ENCODE results near the gene TMEM132D. TPM values are rescaled to one million over a fixed set of nuclear protein-coding genes. Genes with fewer than 3 reads are reported as not detected.

The TMEM132D gene
- polyA plus RNA-seq, 1 experiment = 0.02 TPM

GRCh38 chr12:129378496-129378895, 525.3 kb downstream of the TMEM132D start:
- TF ChIP-seq CTCF (IDR thresholded peaks at IDR 0.05; ENCODE audit: insufficient read depth, low read depth, low read length) = no peak
- DNase-seq (ENCODE audit: low read depth) = no peak
- Histone ChIP-seq H3K36me3 (ENCODE audit: control insufficient read depth, insufficient read depth, low read length) (no peaks in the 10 kb centered on the region), H3K4me3 (ENCODE audit: low read depth, low read length) (no peak overlapping the region), H3K27me3 (ENCODE audit: control insufficient read depth, insufficient read depth, low read length) (no peaks in the 10 kb centered on the region)
- ChIA-PET POLR2A (no interaction called here), CTCF (no interaction called here)

- no peak for TF ChIP-seq CTCF (IDR thresholded peaks at IDR 0.05; ENCODE audit: insufficient read depth, low read depth, low read length)
- H3K27me3 ChIP-seq (ENCODE audit: control insufficient read depth, insufficient read depth, low read length) = no peaks in the 10 kb centered on the region
- CTCF ChIA-PET = no interaction called here
- H3K36me3 ChIP-seq (ENCODE audit: control insufficient read depth, insufficient read depth, low read length) = no peaks in the 10 kb centered on the region
- no peak for DNase-seq (ENCODE audit: low read depth)
- POLR2A ChIA-PET = no interaction called here
- H3K4me3 ChIP-seq (ENCODE audit: low read depth, low read length) = no peak overlapping the region
Measured at GRCh38 chr12:129373746-129374145, 530.1 kb downstream of the TMEM132D start.

GRCh38 chr12:129372876-129373275, 530.9 kb downstream of the TMEM132D start:
- H3K36me3 ChIP-seq (ENCODE audit: control insufficient read depth, insufficient read depth, low read length) = no peaks in the 10 kb centered on the region
- CTCF ChIA-PET = no interaction called here
- TF ChIP-seq CTCF (IDR thresholded peaks at IDR 0.05; ENCODE audit: insufficient read depth, low read depth, low read length) = no peak
- POLR2A ChIA-PET = no interaction called here
- H3K27me3 ChIP-seq (ENCODE audit: control insufficient read depth, insufficient read depth, low read length) = no peaks in the 10 kb centered on the region
- no peak overlapping the region for H3K4me3 ChIP-seq (ENCODE audit: low read depth, low read length)
- no peak for DNase-seq (ENCODE audit: low read depth)

- no peak overlapping the region for H3K4me3 ChIP-seq (ENCODE audit: low read depth, low read length)
- ChIA-PET POLR2A (no interaction called here), CTCF (interaction anchor here (0.8 kb wide), 1 partner anchor 19 kb away, joined by 3 read pairs; no protein-coding TSS in a partner anchor)
- no peaks in the 10 kb centered on the region for H3K36me3 ChIP-seq (ENCODE audit: control insufficient read depth, insufficient read depth, low read length)
- H3K27me3 ChIP-seq (ENCODE audit: control insufficient read depth, insufficient read depth, low read length) = no peaks in the 10 kb centered on the region
- DNase-seq (ENCODE audit: low read depth) = no peak
- TF ChIP-seq CTCF (IDR thresholded peaks at IDR 0.05; ENCODE audit: insufficient read depth, low read depth, low read length) = no peak
Measured at GRCh38 chr12:129372348-129372747, 531.5 kb downstream of the TMEM132D start.

- no peaks in the 10 kb centered on the region for H3K36me3 ChIP-seq (ENCODE audit: control insufficient read depth, insufficient read depth, low read length)
- no peak for DNase-seq (ENCODE audit: low read depth)
- POLR2A ChIA-PET = no interaction called here
- no peak overlapping the region for H3K4me3 ChIP-seq (ENCODE audit: low read depth, low read length)
- no peaks in the 10 kb centered on the region for H3K27me3 ChIP-seq (ENCODE audit: control insufficient read depth, insufficient read depth, low read length)
- no peak for TF ChIP-seq CTCF (IDR thresholded peaks at IDR 0.05; ENCODE audit: insufficient read depth, low read depth, low read length)
- CTCF ChIA-PET = no interaction called here
Measured at GRCh38 chr12:129371268-129371667, 532.6 kb downstream of the TMEM132D start.
